Loucy (cell line): ENCODE data around the gene TMEM147.

Experiments used
- EZH2phosphoT487 ChIP-seq: fragments of 200-600 bp; IDR thresholded peaks from 2 replicates; pipeline ENCODE4 v1.6.1; 2018; ENCODE audit warnings: antibody characterized with exemption, mild to moderate bottlenecking, moderate library complexity, borderline replicate concordance
- TF ChIP-seq, protein P1 (sequence below): fragments of 200-600 bp; sonication (generic); conservative IDR thresholded peaks from 2 replicates; pipeline ENCODE4 v1.5.1; 2014; ENCODE audit warnings: mild to moderate bottlenecking, antibody characterized with exemption, low read length

DNA sequence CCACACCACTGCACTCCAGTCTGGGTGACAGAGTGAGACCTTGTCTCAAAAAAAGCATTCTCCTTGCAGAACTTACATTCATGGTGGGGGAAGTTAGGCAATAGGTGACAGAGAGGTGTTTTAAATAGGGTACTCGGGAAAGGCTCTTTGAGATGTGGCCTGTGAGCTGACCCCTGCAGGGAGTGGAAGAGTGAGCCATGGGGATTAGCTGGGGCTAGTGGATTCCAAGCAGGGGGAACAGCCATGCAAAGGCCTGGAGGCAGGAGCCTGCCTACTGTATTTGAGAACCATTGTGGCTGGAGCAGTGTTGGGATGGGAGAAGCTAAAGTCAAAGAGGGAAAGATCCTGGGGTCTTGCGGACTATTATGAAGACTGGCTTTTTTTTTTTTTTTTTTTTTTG is 28.1 kb upstream of the TMEM147 start:
- TF ChIP-seq, protein P1, sequence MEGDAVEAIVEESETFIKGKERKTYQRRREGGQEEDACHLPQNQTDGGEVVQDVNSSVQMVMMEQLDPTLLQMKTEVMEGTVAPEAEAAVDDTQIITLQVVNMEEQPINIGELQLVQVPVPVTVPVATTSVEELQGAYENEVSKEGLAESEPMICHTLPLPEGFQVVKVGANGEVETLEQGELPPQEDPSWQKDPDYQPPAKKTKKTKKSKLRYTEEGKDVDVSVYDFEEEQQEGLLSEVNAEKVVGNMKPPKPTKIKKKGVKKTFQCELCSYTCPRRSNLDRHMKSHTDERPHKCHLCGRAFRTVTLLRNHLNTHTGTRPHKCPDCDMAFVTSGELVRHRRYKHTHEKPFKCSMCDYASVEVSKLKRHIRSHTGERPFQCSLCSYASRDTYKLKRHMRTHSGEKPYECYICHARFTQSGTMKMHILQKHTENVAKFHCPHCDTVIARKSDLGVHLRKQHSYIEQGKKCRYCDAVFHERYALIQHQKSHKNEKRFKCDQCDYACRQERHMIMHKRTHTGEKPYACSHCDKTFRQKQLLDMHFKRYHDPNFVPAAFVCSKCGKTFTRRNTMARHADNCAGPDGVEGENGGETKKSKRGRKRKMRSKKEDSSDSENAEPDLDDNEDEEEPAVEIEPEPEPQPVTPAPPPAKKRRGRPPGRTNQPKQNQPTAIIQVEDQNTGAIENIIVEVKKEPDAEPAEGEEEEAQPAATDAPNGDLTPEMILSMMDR, result no peak
- no peak for TF ChIP-seq EZH2phosphoT487
